Endothelial cell of umbilical vein (primary cell): ENCODE results near the gene PTPMT1.
"Not testable (repeated sequence)": the region's sequence is repeated elsewhere in the genome, so short reads cannot be mapped to it uniquely, and the experiment has no call there.

ENCODE experiments used
- CTCF ChIP-seq, 2 donors: IDR thresholded peaks; 1 replicate in 1 of 2; 2 replicates in 1 of 2; pipeline ENCODE4 v1.5.1; 2011; ENCODE audit warnings: low read length in 2 of 2, mild to moderate bottlenecking in 2 of 2, moderate library complexity in 2 of 2, control low read depth in 1 of 2, inconsistent platforms in 1 of 2, low read depth in 1 of 2; ENCODE audit not compliant: insufficient read depth in 1 of 2; ENCODE audit errors: extremely low read depth in 1 of 2
- JUN ChIP-seq: IDR thresholded peaks from 2 replicates; pipeline ENCODE4 v1.6.1; 2011; ENCODE audit warnings: borderline replicate concordance, low read depth; ENCODE audit not compliant: insufficient read length, insufficient read depth

- TF ChIP-seq CTCF (IDR thresholded peaks at IDR 0.05; ENCODE audit: extremely low read depth in 1 of 2, insufficient read depth in 1 of 2, low read depth in 1 of 2, low read length in 2 of 2); JUN: not testable (repeated sequence)
Observed at GRCh38 chr11:47557004-47557403, 8.4 kb upstream of the PTPMT1 start.
